ENCODE measurements around the gene NKD2.
"Not testable (repeated sequence)": the region's sequence is repeated elsewhere in the genome, so short reads cannot be mapped to it uniquely, and the experiment has no call there.

NKD2 gene, protein sequence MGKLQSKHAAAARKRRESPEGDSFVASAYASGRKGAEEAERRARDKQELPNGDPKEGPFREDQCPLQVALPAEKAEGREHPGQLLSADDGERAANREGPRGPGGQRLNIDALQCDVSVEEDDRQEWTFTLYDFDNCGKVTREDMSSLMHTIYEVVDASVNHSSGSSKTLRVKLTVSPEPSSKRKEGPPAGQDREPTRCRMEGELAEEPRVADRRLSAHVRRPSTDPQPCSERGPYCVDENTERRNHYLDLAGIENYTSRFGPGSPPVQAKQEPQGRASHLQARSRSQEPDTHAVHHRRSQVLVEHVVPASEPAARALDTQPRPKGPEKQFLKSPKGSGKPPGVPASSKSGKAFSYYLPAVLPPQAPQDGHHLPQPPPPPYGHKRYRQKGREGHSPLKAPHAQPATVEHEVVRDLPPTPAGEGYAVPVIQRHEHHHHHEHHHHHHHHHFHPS

GRCh38 chr5:1008451-1009358, at the start of gene NKD2:
TSS of gene NKD2 (plus strand) at chr5:1008802. CDS start at chr5:1009058, 256 bp downstream.
- no peak for DNase-seq (ENCODE audit: low spot score)

- no peak for DNase-seq (ENCODE audit: low spot score)
These were observed 48.7 kb upstream of the NKD2 start for GRCh38 chr5:959581-960531.

GRCh38 chr5:960551-960950, 48.1 kb upstream of the NKD2 start:
- DNase-seq (ENCODE audit: low spot score) = no peak

DNA sequence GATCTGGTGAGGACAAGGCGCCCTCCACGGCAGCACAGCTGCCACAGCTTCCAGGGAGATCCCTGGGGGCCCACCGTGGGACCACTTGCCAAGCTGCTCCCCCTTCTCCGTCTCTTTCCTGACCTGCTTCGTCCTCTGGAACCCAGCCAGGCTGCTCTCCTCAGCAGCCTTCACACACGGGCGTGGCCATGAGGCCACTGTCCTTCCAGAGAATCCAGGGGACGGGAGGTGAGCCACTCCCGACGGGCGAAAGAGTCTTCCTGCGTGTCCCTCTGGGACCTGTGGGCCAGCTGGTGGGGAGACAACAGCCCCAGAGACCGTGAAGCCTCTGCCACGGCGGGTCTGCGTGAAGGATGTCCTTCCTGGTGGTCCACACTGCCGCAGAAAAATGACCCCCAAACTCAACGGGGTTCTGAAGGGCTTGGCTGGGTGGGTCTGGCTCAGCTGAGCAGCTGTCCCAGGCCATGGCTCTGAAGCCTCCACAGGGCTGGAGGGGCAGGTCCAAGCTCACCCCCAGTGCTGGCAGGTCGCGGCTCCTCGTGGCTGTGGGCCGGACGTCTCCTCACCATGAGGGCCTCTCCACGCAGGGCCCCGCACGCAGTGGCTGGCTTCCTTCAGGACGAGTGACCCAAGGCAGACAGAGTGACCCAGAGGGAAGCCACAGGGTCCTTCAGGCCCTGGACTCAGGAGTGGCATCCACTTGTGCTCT, 47.4 kb upstream of the NKD2 start:
- no peak for DNase-seq (ENCODE audit: low spot score)

- no peak for DNase-seq (ENCODE audit: low spot score)
These were observed 46.8 kb upstream of the NKD2 start for GRCh38 chr5:961711-962240.

DNA sequence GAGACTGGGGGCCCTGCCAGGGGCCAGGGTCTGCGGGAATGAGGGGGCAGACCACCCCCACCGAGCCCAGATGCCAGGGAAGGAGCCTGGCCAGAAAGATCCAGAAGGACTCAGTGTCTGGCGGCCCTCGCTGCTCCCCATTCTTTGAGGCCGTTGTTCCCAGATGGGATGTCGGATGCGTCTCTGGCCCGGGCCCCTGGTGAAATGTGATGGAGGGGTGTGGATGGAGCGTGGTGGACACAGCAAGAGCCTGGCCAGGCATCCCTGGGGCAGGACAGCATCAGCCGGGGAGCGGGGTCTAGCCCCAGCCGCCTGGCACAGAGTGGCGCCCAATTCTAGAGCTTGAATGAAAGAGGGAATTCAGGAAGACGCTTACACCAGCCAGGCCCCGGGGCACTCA, 46.2 kb upstream of the NKD2 start:
- DNase-seq (ENCODE audit: low spot score) = no peak

- no peak for DNase-seq (ENCODE audit: low spot score)
These were observed 45.8 kb upstream of the NKD2 start for GRCh38 chr5:962801-963200.

GRCh38 chr5:963310-963672, 45.3 kb upstream of the NKD2 start:
- no peak for DNase-seq (ENCODE audit: low spot score)

- DNase-seq (ENCODE audit: low spot score) = no peak
These were observed 44.7 kb upstream of the NKD2 start for GRCh38 chr5:963673-964531.

DNA sequence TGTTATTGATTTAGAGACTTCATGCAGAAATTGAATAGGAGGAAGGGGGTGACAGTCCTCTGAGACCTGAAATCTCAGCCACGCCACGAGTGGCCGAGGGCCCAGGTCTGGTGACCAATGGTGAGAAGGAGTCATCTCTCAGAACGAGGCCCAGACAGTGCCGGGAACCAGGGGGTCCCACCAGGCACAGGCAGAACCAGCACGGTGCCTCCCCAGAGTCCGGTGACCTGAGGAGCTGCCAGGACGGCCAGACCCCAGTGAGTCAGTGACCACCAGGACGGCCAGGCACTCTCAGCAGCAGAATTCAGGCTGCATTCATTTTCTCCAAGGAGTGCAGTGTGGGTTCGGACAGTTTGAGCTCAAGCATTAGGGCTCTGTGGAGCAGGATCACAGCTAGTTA, 43.8 kb upstream of the NKD2 start:
- DNase-seq (ENCODE audit: low spot score) = no peak

DNA sequence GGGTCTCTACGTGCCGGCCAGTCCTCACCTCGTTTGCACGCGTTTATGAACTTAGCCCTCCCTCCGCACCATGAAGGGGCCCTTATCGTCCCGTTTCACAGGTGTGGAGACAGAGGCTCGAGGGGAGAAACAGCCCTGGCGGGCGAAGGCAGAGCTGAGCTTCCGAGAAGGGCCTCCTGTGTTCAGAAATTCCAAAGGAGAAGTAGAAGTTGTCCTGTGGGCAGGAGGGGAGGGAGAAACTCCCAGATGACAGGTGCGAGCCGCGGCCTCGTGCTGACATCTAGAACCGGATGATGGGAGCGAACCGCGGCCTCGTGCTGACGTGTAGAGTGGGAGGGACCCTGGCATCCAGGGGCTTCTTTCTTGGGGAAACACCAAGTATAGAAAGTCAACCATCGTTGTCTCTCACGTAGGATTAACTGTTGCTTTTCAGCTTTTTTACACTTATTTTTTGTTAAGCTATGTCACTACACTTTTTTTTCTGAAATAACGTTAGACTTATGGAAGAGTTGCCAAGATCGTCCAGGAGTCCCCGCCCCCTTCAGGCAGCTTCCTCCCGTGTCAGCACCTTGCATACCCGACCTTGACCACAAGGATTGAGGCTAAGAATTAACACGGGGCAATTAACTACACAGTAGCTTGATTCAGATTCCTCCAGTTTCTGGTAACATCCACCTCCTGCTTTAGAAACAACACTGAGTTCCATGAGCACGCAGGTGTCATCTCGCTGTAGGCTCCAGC, 42.8 kb upstream of the NKD2 start:
- no peak for DNase-seq (ENCODE audit: low spot score)

GRCh38 chr5:966345-966710, 42.3 kb upstream of the NKD2 start:
- DNase-seq (ENCODE audit: low spot score) = no peak

DNA sequence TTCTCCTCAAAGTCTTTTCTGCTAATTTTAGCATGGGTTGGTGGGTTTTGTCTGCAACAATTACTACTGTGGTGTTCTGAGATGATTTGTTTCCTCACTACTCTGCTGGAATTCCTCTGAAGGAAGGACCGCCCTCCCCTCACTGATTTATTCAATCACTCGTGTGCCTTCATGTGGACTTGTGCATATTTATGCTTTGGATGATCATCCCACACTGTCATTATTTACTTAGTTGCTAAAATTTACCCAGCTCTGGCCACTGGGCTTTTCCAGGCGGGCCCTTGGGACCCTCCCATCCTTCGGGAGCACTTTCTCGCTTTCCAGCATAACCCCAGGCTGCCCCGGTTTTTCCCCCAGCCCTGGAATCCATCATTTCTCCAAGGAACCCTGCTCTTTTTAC, 41.7 kb upstream of the NKD2 start:
- no peak for DNase-seq (ENCODE audit: low spot score)

DNA sequence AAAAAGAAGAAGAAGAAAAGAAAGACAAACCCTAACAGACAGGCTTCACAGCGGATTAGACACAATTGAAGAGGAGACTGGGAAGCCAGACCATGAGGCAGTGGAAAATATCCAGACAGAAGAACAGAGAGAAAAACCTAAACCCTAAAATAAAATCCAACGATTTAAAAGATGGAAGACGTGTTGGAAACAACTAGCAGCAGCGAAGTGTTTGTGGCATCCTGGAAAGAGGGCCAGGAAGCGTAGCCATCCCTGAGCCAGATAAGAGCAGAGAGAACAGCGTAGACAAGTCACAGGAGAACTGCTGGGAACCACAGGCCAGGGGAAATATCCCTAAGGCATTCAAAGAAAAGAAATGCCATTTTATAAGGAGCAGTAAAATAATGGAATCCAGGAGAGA, 39.7 kb upstream of the NKD2 start:
- no peak for DNase-seq (ENCODE audit: low spot score)

- DNase-seq (ENCODE audit: low spot score) = no peak
These were observed 39.2 kb upstream of the NKD2 start for GRCh38 chr5:969408-969839.

DNA sequence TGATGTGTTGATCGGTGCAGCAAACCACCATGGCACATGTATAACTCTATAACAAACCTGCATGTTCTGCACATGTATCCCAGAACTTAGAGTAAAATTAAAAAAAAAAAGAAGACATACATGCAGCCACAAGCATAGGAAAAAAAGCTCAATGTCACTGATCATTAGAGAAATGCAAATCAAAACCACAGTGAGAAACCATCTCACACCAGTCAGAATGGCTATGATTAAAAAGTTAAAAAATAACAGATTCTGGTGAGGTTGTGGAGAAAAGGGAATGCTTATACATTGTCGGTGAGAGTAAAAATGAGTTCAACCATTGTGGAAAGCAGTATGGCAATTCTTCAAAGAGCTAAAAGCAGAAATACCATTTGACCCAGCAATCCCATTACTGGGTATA, 36.0 kb upstream of the NKD2 start:
- DNase-seq (ENCODE audit: low spot score) = not testable (repeated sequence)

DNA sequence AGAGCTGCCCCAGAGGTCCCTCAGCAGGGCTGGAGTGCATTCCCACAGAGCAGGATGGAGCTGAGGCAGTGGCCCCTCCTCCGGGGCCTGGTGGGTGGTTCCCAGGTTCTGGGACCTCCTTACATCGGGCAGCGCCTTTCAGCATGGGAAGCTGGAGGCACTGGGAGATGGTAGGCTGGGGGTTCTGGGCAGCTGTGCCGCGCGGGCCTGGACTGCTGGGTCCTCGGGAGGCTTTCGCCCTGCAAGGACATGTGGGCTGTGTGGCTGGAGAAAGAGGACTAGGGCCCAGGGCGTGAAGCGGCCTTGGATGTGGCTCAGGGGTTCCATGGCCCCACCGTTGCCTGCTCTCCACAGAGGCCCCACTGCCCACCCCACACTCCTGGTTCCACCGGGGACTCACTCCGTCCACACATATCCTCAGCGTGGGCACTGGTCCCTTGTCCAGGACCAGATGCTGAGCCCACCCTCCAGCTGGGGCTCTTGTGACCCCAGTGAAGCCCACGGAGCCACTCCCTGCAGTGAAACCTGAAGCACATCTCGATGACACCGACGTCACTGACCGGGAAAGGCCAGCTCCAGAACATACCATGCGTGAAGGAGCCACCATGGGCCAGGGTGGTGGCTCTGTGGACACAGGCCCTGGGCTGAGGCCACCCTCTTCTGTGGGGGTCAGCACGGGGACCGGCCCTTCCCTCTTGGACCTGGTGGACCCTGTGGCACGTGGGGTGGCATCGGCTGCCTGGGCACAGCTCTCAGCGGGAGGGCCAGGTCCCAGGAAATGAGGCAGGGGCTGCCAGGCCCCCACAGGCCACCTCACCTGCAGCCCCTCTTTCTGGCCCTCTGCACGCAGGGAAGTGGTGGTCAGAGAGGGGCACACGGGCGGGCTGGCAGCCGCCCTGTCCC, 31.5 kb upstream of the NKD2 start:
- DNase-seq (ENCODE audit: low spot score) = no peak

DNA sequence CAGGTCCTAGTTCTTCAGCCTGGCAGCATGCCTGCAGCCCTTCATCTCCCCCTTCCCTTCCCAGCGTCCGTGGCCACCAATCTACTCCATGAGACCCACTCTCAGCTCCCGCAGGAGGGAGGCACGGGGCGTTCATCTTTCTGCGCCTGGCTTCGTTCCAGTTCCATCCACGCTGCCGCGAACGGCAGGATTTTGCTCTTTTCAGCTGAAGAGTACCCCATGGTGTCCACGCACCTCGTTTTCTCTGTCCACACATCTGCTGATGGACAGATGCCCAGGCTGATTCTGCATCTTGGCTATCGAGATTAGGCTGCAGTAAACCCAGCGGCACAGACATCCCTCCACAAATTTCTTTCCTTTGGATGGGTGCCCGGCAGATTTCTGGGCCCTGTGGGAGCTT, 30.5 kb upstream of the NKD2 start:
- DNase-seq (ENCODE audit: low spot score) = no peak

Data from putamen (tissue), 1 donor.